NT2/D1 (cell line): ENCODE measurements around the gene STAT6.

Experiments used
- SUZ12 ChIP-seq: IDR thresholded peaks from 2 replicates; pipeline ENCODE4 v1.6.1; 2011; ENCODE audit not compliant: insufficient read length, insufficient read depth; ENCODE audit errors: extremely low read depth
- ZNF274 ChIP-seq: IDR thresholded peaks from 2 replicates; pipeline ENCODE4 v1.6.1; 2011; ENCODE audit warnings: mild to moderate bottlenecking, low read depth, low read length

DNA sequence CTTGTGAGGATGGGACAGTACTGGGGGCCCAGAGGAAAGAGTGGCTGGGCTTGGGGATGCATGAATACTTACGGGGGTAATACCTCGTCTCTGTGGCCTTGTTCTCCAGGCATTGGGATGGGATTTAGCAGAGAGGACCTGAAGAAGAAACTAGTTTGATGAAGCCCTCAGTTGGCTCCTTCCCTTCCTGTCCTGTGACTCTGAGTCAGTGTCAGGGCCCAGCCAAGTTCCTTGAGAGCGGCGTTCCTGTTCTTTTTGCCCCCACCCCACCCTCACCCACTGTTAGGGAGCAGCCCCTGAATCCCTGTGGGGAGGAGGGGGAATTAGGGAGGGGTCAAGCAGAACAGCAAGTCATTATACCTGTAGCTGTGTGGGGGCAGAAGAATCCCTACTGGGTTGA is 41.5 kb upstream of the STAT6 start:
- TF ChIP-seq ZNF274 (no peak), SUZ12 (no peak)
